Loucy (cell line): ENCODE measurements around the gene JSRP1.

Experiments used
- H2AFZ ChIP-seq: fragments of 200-600 bp; sonication (generic); 2 replicates; pipeline ENCODE4 v1.6.0; 2016; ENCODE audit warnings: antibody characterized with exemption, mild to moderate bottlenecking, low read length, moderate library complexity
- H3F3A ChIP-seq: fragments of 200-600 bp; 2 replicates; pipeline ENCODE4 v1.6.0; 2016; ENCODE audit warnings: antibody characterized with exemption, low read depth, mild to moderate bottlenecking
- H3K27me3 ChIP-seq: fragments of 200-600 bp; sonication (generic); 2 replicates; pipeline ENCODE4 v1.6.1; 2014; ENCODE audit warnings: low read length, mild to moderate bottlenecking; ENCODE audit not compliant: insufficient read depth, poor library complexity, severe bottlenecking
- H3K36me3 ChIP-seq: fragments of 200-600 bp; sonication (generic); 2 replicates; pipeline ENCODE4 v1.6.1; 2016; ENCODE audit warnings: low read length; ENCODE audit not compliant: insufficient read depth
- H3K4me1 ChIP-seq: fragments of 200-600 bp; sonication (generic); 2 replicates; pipeline ENCODE4 v1.5.1; 2014; ENCODE audit warnings: low read length, mild to moderate bottlenecking; ENCODE audit not compliant: insufficient read depth, poor library complexity, severe bottlenecking
- H3K4me2 ChIP-seq: fragments of 200-600 bp; sonication (generic); 2 replicates; pipeline ENCODE4 v1.6.0; 2014; ENCODE audit warnings: antibody characterized with exemption, low read length, low read depth, mild to moderate bottlenecking; ENCODE audit not compliant: poor library complexity, severe bottlenecking
- H3K4me3 ChIP-seq: fragments of 200-600 bp; sonication (generic); 2 replicates; pipeline ENCODE4 v1.5.1; 2014; ENCODE audit warnings: low read length, mild to moderate bottlenecking, mixed read lengths; ENCODE audit not compliant: poor library complexity, severe bottlenecking
- H3K79me2 ChIP-seq: fragments of 200-600 bp; sonication (generic); 2 replicates; pipeline ENCODE4 v1.6.1; 2014; ENCODE audit warnings: low read length; ENCODE audit not compliant: insufficient read depth
- H3K9ac ChIP-seq: fragments of 200-600 bp; sonication (generic); 2 replicates; pipeline ENCODE4 v1.6.0; 2014; ENCODE audit warnings: mild to moderate bottlenecking, low read depth, low read length, moderate library complexity; ENCODE audit not compliant: poor library complexity, severe bottlenecking
- H3K9me2 ChIP-seq: fragments of 200-600 bp; sonication (generic); replicated peaks from 2 replicates; pipeline ENCODE4 v1.6.1; 2016; ENCODE audit warnings: low read depth, low read length, mixed read lengths
- H3K9me3 ChIP-seq: fragments of 200-600 bp; sonication (generic); 2 replicates; pipeline ENCODE4 v1.6.1; 2014; ENCODE audit warnings: mild to moderate bottlenecking, antibody characterized with exemption, low read length, low read depth; ENCODE audit not compliant: insufficient read depth
- H4K20me1 ChIP-seq: fragments of 200-600 bp; sonication (generic); 2 replicates; pipeline ENCODE4 v1.6.0; 2014; ENCODE audit warnings: antibody characterized with exemption, low read length, mild to moderate bottlenecking; ENCODE audit not compliant: insufficient read depth, poor library complexity, severe bottlenecking
- EZH2phosphoT487 ChIP-seq: fragments of 200-600 bp; IDR thresholded peaks from 2 replicates; pipeline ENCODE4 v1.6.1; 2018; ENCODE audit warnings: antibody characterized with exemption, mild to moderate bottlenecking, moderate library complexity, borderline replicate concordance
- TF ChIP-seq, protein P1 (sequence below): fragments of 200-600 bp; sonication (generic); conservative IDR thresholded peaks from 2 replicates; pipeline ENCODE4 v1.5.1; 2014; ENCODE audit warnings: mild to moderate bottlenecking, antibody characterized with exemption, low read length

JSRP1 gene

DNA sequence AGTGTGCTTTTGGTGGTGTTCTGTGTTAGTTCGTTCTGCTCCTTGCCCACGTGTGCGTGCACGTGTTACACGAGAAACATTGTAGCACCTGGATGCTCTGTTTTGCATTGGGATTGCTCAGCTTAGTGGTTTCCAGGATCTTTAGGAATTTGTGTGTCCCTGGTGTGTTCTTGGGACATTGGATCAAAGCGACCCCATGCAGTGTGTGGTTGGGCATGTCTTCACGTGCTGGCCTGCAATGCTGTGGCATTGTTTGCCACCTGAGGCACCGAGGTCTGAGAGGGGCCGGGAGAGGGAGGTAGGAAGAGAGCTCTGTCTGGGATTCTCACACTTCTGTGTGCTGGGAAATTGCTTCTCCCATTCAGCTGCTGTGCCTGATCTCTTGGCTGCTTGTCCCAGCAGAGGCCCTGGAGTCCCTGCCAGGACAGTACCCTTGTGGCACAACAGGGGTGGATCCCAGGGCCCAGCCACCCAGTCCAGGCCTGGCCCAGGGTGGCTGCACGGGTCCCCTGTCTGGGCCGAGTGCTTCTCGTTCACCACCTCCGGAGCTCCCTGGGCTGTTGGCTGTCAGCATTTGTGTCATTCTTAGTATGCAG lies 31.4 kb downstream of the JSRP1 start:
- peaks cover 87% of the 10 kb centered on the region; the same call in 1 of the 2 replicates for H3K36me3 ChIP-seq
- no peaks in the 10 kb centered on the region for H3K9me2 ChIP-seq
- no peaks in the 10 kb centered on the region for H3K4me1 ChIP-seq
- no peaks in the 10 kb centered on the region for H3K27me3 ChIP-seq
- H3K4me3 ChIP-seq = no peak overlapping the region
- no peak overlapping the region for H2AFZ ChIP-seq
- H3K9me3 ChIP-seq = no peaks in the 10 kb centered on the region
- H3K4me2 ChIP-seq = no peak overlapping the region
- no peaks in the 10 kb centered on the region for H3F3A ChIP-seq
- H3K9ac ChIP-seq = no peak overlapping the region
- no peaks in the 10 kb centered on the region for H3K79me2 ChIP-seq
- no peaks in the 10 kb centered on the region for H4K20me1 ChIP-seq
- no peak for TF ChIP-seq EZH2phosphoT487
- TF ChIP-seq, protein P1, sequence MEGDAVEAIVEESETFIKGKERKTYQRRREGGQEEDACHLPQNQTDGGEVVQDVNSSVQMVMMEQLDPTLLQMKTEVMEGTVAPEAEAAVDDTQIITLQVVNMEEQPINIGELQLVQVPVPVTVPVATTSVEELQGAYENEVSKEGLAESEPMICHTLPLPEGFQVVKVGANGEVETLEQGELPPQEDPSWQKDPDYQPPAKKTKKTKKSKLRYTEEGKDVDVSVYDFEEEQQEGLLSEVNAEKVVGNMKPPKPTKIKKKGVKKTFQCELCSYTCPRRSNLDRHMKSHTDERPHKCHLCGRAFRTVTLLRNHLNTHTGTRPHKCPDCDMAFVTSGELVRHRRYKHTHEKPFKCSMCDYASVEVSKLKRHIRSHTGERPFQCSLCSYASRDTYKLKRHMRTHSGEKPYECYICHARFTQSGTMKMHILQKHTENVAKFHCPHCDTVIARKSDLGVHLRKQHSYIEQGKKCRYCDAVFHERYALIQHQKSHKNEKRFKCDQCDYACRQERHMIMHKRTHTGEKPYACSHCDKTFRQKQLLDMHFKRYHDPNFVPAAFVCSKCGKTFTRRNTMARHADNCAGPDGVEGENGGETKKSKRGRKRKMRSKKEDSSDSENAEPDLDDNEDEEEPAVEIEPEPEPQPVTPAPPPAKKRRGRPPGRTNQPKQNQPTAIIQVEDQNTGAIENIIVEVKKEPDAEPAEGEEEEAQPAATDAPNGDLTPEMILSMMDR = no peak

DNA sequence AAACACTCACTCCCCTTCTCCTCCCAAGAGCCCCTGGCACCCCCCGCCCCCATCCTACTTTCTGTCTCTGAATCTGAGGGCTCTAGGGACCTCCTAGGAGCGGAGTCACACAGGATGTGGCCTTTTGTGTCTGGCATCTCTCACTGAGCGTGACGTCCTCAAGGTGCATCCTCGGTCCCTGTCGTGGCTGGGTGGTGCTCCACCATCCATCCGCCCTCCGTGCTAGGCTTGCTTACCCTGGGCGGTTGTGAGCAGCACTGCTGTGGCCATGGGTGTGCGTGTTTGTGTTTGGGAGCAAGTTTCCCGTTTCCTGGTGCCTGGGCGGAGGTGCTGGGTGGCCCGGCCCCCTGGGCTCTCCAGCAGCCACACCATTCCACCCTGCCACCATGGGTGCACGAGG lies 32.3 kb downstream of the JSRP1 start:
- no peak overlapping the region for H2AFZ ChIP-seq
- H4K20me1 ChIP-seq = no peaks in the 10 kb centered on the region
- no peaks in the 10 kb centered on the region for H3K9me3 ChIP-seq

DNA sequence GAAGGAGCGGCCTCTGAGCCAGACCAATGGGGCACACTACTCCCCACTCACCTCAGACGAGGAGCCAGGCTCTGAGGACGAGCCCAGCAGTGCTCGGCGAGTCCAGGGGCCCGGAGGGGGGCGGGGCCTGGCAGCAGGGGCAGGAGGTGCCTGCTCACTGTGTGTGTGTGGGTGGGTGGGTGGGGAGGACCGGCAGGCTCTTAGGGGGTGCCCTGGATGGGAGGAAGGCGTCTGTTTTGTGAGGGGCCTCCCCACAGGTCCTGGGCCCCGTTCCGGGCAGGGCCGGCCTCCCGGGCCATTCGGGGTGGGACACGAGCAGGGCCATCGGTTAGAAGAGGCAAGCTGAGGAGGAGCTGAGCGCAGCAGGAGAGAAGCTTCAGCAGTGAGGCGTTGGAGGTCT lies 32.8 kb downstream of the JSRP1 start:
- Histone ChIP-seq H2AFZ (no peak overlapping the region), H3K9ac (no peak overlapping the region), H3K36me3 (peaks cover 80% of the 10 kb centered on the region; the same call in 1 of the 2 replicates), H3F3A (no peaks in the 10 kb centered on the region), H3K9me3 (no peaks in the 10 kb centered on the region), H3K79me2 (no peaks in the 10 kb centered on the region), H3K4me2 (no peak overlapping the region), H3K9me2 (no peaks in the 10 kb centered on the region), H3K4me1 (no peaks in the 10 kb centered on the region), H3K4me3 (no peak overlapping the region), H3K27me3 (no peaks in the 10 kb centered on the region), H4K20me1 (no peaks in the 10 kb centered on the region)
- TF ChIP-seq, protein P1 = no peak
- TF ChIP-seq EZH2phosphoT487 = no peak

More for the DNA sequence above, 32.3 kb downstream of the JSRP1 start:
- Histone ChIP-seq H3K4me2 (no peak overlapping the region), H3K79me2 (no peaks in the 10 kb centered on the region), H3K27me3 (no peaks in the 10 kb centered on the region), H3F3A (no peaks in the 10 kb centered on the region), H3K4me1 (no peaks in the 10 kb centered on the region), H3K9ac (no peak overlapping the region), H3K36me3 (peaks cover 86% of the 10 kb centered on the region; the same call in 1 of the 2 replicates), H3K9me2 (no peaks in the 10 kb centered on the region), H3K4me3 (no peak overlapping the region)
- TF ChIP-seq EZH2phosphoT487 = no peak
- TF ChIP-seq, protein P1 = no peak
